ENCODE measurements around the gene RSPO3.

RSPO3 gene

DNA sequence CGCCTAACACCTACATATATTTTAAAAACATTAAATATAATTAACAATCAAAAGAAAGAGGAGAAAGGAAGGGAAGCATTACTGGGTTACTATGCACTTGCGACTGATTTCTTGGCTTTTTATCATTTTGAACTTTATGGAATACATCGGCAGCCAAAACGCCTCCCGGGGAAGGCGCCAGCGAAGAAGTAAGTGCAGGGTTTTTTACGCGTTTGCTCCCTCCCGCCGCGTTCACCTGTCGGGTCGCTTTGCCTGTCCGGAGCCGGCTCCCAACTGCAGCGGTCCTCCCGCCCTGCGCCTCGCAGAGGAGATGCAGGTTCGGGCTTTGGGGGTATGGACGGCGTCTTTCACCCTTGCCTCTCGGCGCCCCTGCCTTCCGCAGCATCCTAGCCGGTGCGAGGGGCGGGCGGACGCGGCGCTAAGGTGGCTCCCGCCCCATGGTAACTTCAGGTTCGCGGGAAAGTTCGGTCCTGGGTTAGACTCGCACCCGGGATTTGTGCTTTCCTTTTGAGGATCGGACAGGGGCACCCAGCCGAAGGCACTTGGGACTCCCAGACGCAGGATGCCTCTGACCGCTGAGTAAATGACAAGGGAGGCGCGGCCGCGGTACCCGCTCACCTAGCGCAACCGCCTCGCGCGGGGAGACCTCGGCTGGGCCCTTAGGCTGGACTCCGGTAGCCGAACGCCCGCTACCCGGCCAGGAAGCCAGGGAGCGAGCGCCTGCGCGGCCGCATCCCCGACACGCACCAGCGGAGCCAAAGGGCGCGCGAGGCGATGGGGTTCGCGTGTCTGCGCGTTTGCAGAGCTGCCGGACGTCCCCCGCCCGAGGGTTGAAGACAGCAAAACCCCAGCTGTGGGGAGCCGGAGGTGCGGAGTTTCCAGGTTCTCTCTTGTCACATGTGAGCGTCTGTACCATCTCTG, 891 bp downstream of the RSPO3 start:
- no peaks in the 10 kb centered on the region for H3K36me3 ChIP-seq (ENCODE audit: control insufficient read depth in 4 of 4, insufficient read depth in 4 of 4, low read length in 3 of 4)
- H3K27me3 ChIP-seq (replicated peaks in 2 of 5; ENCODE audit: control insufficient read depth in 4 of 5, insufficient read depth in 5 of 5, low read length in 4 of 5), result peaks cover 13 to 93% (median 31%) of the 10 kb centered on the region in 5 experiments
- no peak overlapping the region for H3K27ac ChIP-seq (ENCODE audit: insufficient read depth in 1 of 2, low read depth in 1 of 2, low read length in 2 of 2, poor library complexity in 1 of 2, severe bottlenecking in 2 of 2)
- H3K9me3 ChIP-seq (ENCODE audit: control extremely low read depth in 1 of 5, control insufficient read depth in 4 of 5, insufficient read depth in 2 of 5, low read depth in 1 of 5, low read length in 4 of 5), result no peaks in the 10 kb centered on the region
- peak in 2 of 3 donors; percentile 26 to 40 for DNase-seq
- POLR2A ChIA-PET, result no interaction called here
- H3K4me1 ChIP-seq (ENCODE audit: control extremely low read depth in 1 of 4, control insufficient read depth in 4 of 4, insufficient read depth in 4 of 4, low read length in 3 of 4), result peaks cover 3 to 33% (median 22%) of the 10 kb centered on the region in 4 experiments
- CTCF ChIA-PET, result no interaction called here
- 2% methylated on average over 80 of the region's 82 CpGs for WGBS (ENCODE audit: insufficient coverage)
- H3K4me3 ChIP-seq (ENCODE audit: control insufficient read depth in 1 of 7, extremely low read depth in 1 of 7, insufficient read depth in 4 of 7, low read depth in 2 of 7, low read length in 6 of 7), result peak overlapping the region in 6 of 7 experiments; percentile 38 to 72 (median 60)

DNA sequence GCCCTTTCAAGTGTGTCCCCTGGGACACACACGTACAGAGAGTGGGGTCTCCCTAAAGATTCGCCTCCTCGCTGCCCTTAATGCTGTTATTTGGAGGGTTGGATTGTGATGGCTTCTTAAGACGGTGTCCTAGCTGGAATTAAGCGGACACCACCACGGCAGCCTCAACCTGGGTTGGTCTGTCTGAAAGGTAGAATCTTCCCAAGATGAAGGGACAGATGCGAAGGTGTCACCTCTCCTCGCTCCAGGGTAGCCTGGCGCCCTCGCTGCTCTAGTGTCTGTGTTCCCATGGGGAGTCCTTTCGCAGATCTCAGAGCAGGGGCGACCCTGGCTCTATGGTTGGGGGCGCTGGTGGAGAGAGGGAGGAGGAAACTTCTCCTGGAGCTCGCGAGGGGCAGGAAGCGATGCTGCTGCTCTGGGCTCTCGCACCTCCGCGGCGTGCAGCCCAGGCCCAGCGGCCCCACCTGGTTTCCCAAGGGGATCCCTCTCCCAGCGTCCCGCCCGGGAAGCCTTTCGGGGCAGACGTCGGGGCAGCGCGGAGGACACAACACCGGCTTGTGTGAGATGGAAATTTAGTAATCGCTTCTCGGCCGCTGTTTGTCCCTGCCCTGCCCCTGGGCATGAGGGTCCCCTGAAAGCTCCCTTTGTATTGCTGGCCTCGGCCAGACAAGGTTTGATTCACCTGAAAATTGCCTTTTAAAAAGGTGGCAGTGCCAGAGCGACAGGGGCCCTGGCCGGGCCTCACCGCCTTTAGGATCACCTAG, 1.7 kb downstream of the RSPO3 start:
- WGBS (ENCODE audit: insufficient coverage), result 5% methylated on average over 33 of the region's 37 CpGs
- peak in 1 of 3 donors; percentile 37 for DNase-seq
- H3K36me3 ChIP-seq (ENCODE audit: control insufficient read depth in 4 of 4, insufficient read depth in 4 of 4, low read length in 3 of 4), result no peaks in the 10 kb centered on the region
- H3K4me1 ChIP-seq (ENCODE audit: control extremely low read depth in 1 of 4, control insufficient read depth in 4 of 4, insufficient read depth in 4 of 4, low read length in 3 of 4), result peaks cover 3 to 33% (median 22%) of the 10 kb centered on the region in 4 experiments
- peak overlapping the region in 5 of 7 experiments; percentile 42 to 72 (median 63) for H3K4me3 ChIP-seq (ENCODE audit: control insufficient read depth in 1 of 7, extremely low read depth in 1 of 7, insufficient read depth in 4 of 7, low read depth in 2 of 7, low read length in 6 of 7)
- ChIA-PET CTCF (no interaction called here), POLR2A (no interaction called here)
- H3K27ac ChIP-seq (ENCODE audit: insufficient read depth in 1 of 2, low read depth in 1 of 2, low read length in 2 of 2, poor library complexity in 1 of 2, severe bottlenecking in 2 of 2), result no peak overlapping the region
- peaks cover 9 to 90% (median 27%) of the 10 kb centered on the region in 5 experiments for H3K27me3 ChIP-seq (replicated peaks in 2 of 5; ENCODE audit: control insufficient read depth in 4 of 5, insufficient read depth in 5 of 5, low read length in 4 of 5)
- no peaks in the 10 kb centered on the region for H3K9me3 ChIP-seq (ENCODE audit: control extremely low read depth in 1 of 5, control insufficient read depth in 4 of 5, insufficient read depth in 2 of 5, low read depth in 1 of 5, low read length in 4 of 5)

DNA sequence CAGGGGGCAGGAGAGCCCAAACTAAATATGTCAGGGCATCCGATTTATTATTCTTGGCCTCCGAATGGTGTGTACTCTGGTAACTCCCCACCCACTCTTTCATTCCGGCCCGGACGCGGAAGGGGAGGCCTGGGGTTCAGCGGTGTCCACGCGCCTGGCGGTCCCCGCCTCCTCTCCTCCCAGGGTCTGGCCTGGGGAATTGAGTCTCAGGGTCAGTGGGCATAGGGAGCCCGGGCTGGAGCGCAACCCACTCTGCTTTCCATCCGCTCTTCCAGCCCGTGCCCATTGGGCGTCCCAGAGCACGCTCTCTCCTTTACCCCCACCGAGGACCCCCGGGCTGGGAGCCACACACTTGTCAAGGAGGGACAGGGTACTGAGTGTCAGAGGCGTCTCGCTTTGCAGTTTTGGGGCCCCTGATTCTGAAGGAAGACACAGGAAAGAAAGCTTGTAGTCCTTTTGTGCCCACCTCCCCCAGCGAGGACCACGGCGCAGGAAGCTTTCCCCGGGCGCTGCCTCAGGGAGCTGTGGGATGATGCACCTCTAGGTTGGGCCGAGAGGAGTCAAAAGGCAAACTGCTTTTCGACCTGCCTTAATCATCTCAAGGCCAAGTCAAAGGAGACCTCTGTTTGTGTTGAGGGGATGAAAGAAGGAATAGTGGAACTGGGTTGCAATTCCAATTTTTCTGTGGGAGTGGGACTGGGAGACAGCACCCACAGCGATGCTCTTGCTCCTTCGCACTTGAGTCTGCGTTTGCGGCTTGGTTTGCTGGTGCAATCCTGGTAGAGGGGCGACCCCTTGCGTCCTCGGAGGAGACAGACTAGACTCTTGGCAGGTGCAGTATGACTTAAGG, 2.5 kb downstream of the RSPO3 start:
- Histone ChIP-seq H3K36me3 (ENCODE audit: control insufficient read depth in 4 of 4, insufficient read depth in 4 of 4, low read length in 3 of 4) (no peaks in the 10 kb centered on the region), H3K4me3 (ENCODE audit: control insufficient read depth in 1 of 7, extremely low read depth in 1 of 7, insufficient read depth in 4 of 7, low read depth in 2 of 7, low read length in 6 of 7) (peak overlapping the region in 1 of 7 experiments; percentile 72), H3K9me3 (ENCODE audit: control extremely low read depth in 1 of 5, control insufficient read depth in 4 of 5, insufficient read depth in 2 of 5, low read depth in 1 of 5, low read length in 4 of 5) (no peaks in the 10 kb centered on the region), H3K27ac (ENCODE audit: insufficient read depth in 1 of 2, low read depth in 1 of 2, low read length in 2 of 2, poor library complexity in 1 of 2, severe bottlenecking in 2 of 2) (no peak overlapping the region), H3K27me3 (replicated peaks in 2 of 5; ENCODE audit: control insufficient read depth in 4 of 5, insufficient read depth in 5 of 5, low read length in 4 of 5) (peaks cover 6 to 87% (median 26%) of the 10 kb centered on the region in 5 experiments), H3K4me1 (ENCODE audit: control extremely low read depth in 1 of 4, control insufficient read depth in 4 of 4, insufficient read depth in 4 of 4, low read length in 3 of 4) (peaks cover 3 to 33% (median 22%) of the 10 kb centered on the region in 4 experiments)
- ChIA-PET CTCF (no interaction called here), POLR2A (no interaction called here)
- 3% methylated on average over 21 of the region's 35 CpGs for WGBS (ENCODE audit: insufficient coverage)
- peak; percentile 83 to 90 (median 87) for DNase-seq

DNA sequence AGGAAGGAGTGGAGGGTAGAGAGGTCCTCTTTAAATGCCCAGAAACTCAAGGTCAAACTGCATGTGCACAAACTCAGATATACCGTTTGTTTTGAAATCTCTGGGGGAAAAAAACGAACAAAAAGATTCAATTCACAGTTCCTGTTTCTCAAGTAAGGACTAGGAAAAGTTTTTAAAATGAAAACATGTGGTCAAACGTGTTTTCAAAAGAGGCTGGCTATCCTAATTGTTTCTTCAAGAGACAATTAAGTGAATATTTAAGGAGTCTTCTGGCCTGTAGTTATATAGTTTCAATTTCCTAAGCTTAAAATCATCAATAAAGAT, 3.1 kb downstream of the RSPO3 start:
- no peaks in the 10 kb centered on the region for H3K9me3 ChIP-seq (ENCODE audit: control extremely low read depth in 1 of 5, control insufficient read depth in 4 of 5, insufficient read depth in 2 of 5, low read depth in 1 of 5, low read length in 4 of 5)
- CTCF ChIA-PET, result interaction anchor here (0.6 kb wide), 1 partner anchor 11 kb away, joined by 3 read pairs; no protein-coding TSS in a partner anchor
- H3K27ac ChIP-seq (ENCODE audit: insufficient read depth in 1 of 2, low read depth in 1 of 2, low read length in 2 of 2, poor library complexity in 1 of 2, severe bottlenecking in 2 of 2), result no peak overlapping the region
- WGBS (ENCODE audit: insufficient coverage), result 0% methylated on average over 1 of the region's 3 CpGs
- POLR2A ChIA-PET, result no interaction called here
- peaks cover 3 to 33% (median 22%) of the 10 kb centered on the region in 4 experiments for H3K4me1 ChIP-seq (ENCODE audit: control extremely low read depth in 1 of 4, control insufficient read depth in 4 of 4, insufficient read depth in 4 of 4, low read length in 3 of 4)
- no peaks in the 10 kb centered on the region for H3K36me3 ChIP-seq (ENCODE audit: control insufficient read depth in 4 of 4, insufficient read depth in 4 of 4, low read length in 3 of 4)
- DNase-seq, result no peak
- H3K27me3 ChIP-seq (replicated peaks in 2 of 5; ENCODE audit: control insufficient read depth in 4 of 5, insufficient read depth in 5 of 5, low read length in 4 of 5), result peaks cover 4 to 84% (median 26%) of the 10 kb centered on the region in 5 experiments
- no peak overlapping the region for H3K4me3 ChIP-seq (ENCODE audit: control insufficient read depth in 1 of 7, extremely low read depth in 1 of 7, insufficient read depth in 4 of 7, low read depth in 2 of 7, low read length in 6 of 7)

DNA sequence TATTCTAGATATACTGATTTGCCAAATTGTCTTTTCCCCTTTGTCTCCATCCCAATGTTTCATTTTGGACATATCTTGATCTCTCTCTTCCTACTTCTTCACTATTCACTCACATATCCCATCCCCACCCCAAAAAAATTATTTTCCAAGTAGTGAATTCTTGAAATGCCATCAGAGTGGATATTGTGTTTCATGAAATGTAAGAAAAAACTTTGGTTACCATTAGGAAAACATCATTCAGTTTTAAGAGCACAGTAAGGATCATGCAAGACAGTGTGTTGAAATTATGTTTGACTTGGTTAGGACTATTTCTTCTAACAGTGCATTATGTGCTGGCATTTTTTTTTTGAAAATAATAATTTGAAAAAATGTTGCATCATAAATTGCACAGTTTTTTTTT, 5.7 kb downstream of the RSPO3 start:
- POLR2A ChIA-PET, result no interaction called here
- no peak overlapping the region for H3K27ac ChIP-seq (ENCODE audit: insufficient read depth in 1 of 2, low read depth in 1 of 2, low read length in 2 of 2, poor library complexity in 1 of 2, severe bottlenecking in 2 of 2)

DNA sequence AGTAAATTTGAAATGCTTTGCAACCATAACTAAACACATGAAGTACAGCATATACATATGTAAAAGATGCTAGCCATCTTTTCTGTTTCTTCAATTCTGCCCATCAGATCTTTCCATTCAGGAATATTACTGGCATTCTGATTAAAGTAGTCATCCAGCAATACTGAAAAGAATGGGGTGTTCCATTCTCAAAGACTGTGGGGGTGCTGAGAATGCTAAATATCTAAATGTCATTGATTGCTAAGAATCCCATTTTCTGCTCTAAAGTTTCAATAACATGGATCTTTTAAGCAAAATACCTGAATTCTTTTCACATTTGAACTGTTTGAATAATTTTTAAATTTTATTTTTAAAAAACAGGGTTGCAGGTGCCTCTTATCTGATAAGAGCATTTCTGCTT, 6.2 kb downstream of the RSPO3 start:
- POLR2A ChIA-PET, result no interaction called here
- no peak for DNase-seq
- Histone ChIP-seq H3K4me1 (ENCODE audit: control extremely low read depth in 1 of 4, control insufficient read depth in 4 of 4, insufficient read depth in 4 of 4, low read length in 3 of 4) (peaks cover under 1 to 17% (median 10%) of the 10 kb centered on the region in 4 experiments), H3K36me3 (ENCODE audit: control insufficient read depth in 4 of 4, insufficient read depth in 4 of 4, low read length in 3 of 4) (no peaks in the 10 kb centered on the region), H3K27me3 (replicated peaks in 2 of 5; ENCODE audit: control insufficient read depth in 4 of 5, insufficient read depth in 5 of 5, low read length in 4 of 5) (peaks cover 4 to 73% (median 27%) of the 10 kb centered on the region in 5 experiments), H3K4me3 (ENCODE audit: control insufficient read depth in 1 of 7, extremely low read depth in 1 of 7, insufficient read depth in 4 of 7, low read depth in 2 of 7, low read length in 6 of 7) (no peak overlapping the region), H3K9me3 (ENCODE audit: control extremely low read depth in 1 of 5, control insufficient read depth in 4 of 5, insufficient read depth in 2 of 5, low read depth in 1 of 5, low read length in 4 of 5) (no peaks in the 10 kb centered on the region), H3K27ac (ENCODE audit: insufficient read depth in 1 of 2, low read depth in 1 of 2, low read length in 2 of 2, poor library complexity in 1 of 2, severe bottlenecking in 2 of 2) (no peak overlapping the region)
- CTCF ChIA-PET, result no interaction called here

More for the DNA sequence above, 5.7 kb downstream of the RSPO3 start:
- peaks cover 4 to 75% (median 23%) of the 10 kb centered on the region in 5 experiments for H3K27me3 ChIP-seq (replicated peaks in 2 of 5; ENCODE audit: control insufficient read depth in 4 of 5, insufficient read depth in 5 of 5, low read length in 4 of 5)
- H3K9me3 ChIP-seq (ENCODE audit: control extremely low read depth in 1 of 5, control insufficient read depth in 4 of 5, insufficient read depth in 2 of 5, low read depth in 1 of 5, low read length in 4 of 5), result no peaks in the 10 kb centered on the region
- H3K4me1 ChIP-seq (ENCODE audit: control extremely low read depth in 1 of 4, control insufficient read depth in 4 of 4, insufficient read depth in 4 of 4, low read length in 3 of 4), result peaks cover 3 to 22% (median 14%) of the 10 kb centered on the region in 4 experiments
- CTCF ChIA-PET, result no interaction called here
- DNase-seq, result no peak
- H3K4me3 ChIP-seq (ENCODE audit: control insufficient read depth in 1 of 7, extremely low read depth in 1 of 7, insufficient read depth in 4 of 7, low read depth in 2 of 7, low read length in 6 of 7), result no peak overlapping the region
- H3K36me3 ChIP-seq (ENCODE audit: control insufficient read depth in 4 of 4, insufficient read depth in 4 of 4, low read length in 3 of 4), result no peaks in the 10 kb centered on the region
